HG03342 (cell line): Measurements from ENCODE around the gene PSMD8.
A peak's percentile ranks its signal among the peaks of the same experiment; 100 is the strongest.
"Not testable (repeated sequence)": the region's sequence is repeated elsewhere in the genome, so short reads cannot be mapped to it uniquely, and the experiment has no call there.

Source experiments
- ATAC-seq: cut with Tn5 transposase; IDR thresholded peaks from one replicate; pipeline ENCODE4 v1.9.1; 2021; ENCODE audit warnings: mild to moderate bottlenecking, moderate library complexity; ENCODE audit not compliant: unreplicated experiment

The PSMD8 gene

DNA sequence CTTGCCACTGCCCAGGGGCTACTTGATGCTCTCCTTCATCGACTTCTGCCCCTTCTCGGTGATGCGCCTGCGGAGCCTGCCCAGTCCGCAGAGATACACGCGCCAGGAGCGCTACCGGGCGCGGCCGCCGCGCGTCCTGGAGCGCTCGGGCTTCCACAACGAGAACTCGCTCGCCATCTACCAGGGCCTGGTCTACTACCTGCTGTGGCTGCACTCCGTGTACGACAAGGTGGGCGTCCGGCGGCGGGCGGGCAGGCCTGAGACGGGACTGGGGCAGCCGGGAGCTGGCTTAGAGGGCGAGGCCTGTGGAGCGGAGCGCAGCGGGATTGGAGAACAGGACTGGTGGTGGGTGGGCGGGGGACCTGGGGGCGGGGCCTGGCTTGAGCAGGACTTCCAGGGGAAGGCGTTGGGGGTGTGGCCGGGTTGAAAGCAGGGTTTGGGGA, 12.7 kb upstream of the PSMD8 start:
- ATAC-seq: peak; percentile 60

DNA sequence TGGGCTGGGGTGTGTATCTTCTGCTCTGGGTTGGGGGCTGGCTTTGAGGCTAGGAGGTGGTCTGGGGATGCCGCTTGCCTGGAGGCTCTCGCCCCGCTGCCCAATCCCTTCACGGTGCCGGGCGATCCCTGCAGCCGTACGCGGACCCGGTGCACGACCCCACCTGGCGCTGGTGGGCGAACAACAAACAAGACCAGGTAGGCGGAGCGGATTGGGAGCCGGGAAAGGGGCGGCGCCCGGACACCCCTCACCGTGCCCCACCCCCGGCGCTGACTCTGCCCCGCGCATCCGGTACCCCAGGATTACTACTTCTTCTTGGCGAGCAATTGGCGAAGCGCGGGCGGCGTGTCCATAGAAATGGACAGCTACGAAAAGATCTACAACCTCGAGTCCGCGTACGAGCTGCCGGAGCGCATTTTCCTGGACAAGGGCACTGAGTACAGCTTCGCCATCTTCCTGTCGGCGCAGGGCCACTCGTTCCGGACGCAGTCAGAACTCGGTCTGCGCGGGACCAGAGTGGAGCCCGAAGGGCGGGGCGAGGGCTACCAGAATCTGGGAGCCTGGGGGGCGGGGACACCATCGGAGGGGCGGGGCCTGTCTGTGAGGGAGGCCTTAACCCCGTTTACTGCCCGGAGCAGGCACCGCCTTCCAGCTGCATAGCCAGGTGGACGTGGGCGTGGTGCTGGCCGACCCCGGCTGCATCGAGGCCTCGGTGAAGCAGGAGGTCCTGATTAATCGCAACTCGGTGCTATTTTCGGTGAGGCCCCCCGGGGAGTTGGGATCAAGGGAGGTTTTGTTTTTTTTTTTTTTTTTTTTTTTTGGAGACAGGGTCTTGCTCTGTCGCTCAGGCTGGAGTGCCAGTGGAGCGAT, 12.1 kb upstream of the PSMD8 start:
- peak; percentile 40 for ATAC-seq

DNA sequence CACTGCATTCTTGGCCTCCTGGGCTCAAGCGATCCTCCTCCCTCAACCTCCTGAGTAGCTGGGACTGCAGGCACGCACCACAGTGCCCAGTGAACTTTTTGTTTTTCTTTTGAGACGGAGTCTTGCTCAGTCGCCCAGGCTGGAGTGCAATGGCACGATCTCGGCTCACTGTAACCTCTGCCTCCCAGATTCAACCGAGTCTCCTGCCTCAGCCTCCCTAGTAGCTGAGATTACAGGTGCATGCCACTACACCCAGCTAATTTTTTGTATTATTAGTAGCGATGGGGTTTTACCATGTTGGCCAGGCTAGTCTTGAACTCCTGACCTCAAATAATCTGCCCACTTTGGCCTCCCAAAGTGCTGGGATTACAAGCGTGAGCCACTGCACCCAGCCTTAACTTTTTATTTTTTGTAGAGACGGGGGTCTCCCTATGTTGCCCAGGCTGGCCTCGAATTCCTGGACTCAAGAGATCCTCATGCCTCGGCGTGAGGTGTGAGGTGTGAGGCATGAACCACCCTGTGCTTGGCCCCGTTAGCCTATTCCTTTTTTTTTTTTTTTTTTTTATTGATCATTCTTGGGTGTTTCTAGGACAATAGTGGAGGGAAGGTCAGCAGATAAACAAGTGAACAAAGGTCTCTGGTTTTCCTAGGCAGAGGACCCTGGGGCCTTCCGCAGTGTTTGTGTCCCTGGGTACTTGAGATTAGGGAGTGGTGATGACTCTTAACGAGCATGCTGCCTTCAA, 11.3 kb upstream of the PSMD8 start:
- not testable (repeated sequence) for ATAC-seq

DNA sequence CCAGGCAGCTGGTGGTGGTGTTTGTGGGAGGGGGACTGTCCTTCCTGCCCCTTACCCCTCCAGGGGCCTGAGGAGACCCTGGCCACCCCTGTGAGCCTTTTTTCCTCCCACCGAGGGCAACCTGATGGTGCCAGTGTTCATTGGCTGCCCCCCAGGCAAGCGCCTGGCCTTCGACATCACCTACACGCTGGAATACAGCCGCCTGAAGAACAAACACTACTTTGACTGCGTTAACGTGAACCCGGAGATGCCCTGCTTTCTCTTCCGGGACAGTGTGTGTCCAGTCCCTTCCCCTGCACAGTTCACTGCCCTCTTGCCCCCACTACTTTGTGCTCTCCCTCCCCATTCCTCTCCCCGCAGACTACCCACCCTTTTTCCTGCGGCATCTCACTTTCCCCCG, 7.3 kb upstream of the PSMD8 start:
- ATAC-seq: no peak

DNA sequence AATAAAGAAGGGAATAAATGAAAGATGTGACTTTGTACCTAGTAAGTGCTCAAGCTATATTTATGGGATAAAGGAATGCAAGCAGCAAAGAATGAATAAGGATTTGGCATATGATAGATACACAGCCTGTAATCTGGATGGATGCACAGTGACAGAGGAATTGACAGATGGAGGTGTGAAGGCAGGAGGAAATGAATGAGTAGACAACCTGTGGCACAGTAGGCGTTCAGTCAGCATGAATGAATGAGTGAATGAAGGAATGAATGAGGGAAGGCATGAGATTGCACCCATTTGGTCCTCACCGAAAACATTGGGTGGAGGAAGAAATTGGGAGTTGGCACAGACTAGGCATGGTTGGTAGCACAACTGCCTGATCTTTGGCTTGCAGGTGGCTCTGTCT, 4.8 kb upstream of the PSMD8 start:
- ATAC-seq: no peak

DNA sequence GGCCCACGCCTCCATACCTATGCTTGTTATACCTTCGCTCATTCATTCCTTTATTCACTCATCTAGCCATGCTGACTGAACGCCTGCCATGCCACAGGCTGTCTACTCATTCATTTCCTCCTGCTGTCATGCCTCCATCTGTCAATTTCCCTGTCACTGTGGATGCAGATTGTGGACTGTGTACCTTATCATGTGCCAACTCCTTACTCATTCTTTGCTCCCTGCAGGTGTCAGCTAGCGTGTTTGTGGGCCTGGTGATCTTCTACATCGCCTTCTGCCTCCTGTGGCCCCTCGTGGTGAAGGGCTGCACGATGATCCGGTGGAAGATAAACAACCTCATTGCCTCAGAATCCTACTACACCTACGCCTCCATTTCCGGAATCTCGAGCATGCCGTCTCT, 4.1 kb upstream of the PSMD8 start:
- ATAC-seq: no peak

DNA sequence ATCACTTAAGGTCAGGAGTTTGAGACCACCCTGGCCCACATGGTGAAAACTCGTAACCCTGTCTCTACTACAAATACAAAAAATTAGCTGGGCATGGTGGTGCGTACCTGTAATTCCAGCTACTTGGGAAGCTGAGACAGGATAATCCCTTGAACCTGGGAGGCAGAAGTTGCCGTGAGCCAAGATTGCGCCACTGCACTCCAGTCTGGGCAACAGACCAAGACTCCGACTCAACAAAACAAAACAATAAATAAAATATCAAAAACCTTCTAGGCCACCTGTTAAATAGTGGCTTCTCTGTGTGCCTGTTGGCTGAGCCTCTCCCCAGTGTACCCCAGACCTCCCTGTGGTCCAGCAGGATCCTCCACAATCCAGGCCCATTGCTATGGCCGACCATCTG, 3.3 kb upstream of the PSMD8 start:
- ATAC-seq: no peak

DNA sequence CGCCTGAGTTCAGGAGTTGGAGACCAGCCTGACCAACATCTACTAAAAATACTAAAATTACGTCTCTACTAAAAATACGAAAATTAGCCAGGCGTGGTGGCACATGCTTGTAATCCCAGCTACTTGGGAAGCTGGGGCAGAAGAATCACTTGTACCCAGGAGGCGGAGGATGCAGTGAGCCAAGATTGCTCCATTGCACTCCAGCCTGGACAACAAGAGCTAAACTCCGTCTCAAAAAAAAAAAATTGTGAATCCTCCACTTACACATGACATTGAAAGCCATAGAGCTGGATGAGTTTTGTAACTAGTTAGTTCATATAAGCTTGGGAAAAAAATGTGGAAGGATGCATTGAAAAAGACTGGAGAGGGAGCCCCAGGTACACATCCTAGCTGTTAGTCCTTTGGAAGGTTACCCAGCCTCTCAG, 452 bp upstream of the PSMD8 start:
- ATAC-seq: no peak

DNA sequence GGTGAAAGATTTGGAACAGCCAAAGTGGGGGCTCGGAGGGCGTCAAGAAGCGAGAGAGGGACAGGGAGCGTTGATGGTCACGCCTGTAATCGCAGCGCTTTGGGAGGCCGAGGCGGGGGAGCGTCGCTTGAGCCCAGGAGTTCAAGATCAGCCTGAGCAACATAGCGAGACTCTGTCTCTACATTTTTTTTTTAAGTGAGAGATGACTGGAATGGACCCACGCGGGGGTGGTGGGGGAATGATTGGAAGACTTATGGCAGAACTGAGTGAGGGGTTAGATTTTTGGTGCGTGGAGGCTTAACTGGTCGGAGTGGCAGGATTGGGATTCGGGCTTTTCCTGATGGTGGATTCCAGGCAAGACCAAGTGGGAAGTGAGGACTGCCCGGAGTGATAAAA, 725 bp downstream of the PSMD8 start:
- no peak for ATAC-seq

DNA sequence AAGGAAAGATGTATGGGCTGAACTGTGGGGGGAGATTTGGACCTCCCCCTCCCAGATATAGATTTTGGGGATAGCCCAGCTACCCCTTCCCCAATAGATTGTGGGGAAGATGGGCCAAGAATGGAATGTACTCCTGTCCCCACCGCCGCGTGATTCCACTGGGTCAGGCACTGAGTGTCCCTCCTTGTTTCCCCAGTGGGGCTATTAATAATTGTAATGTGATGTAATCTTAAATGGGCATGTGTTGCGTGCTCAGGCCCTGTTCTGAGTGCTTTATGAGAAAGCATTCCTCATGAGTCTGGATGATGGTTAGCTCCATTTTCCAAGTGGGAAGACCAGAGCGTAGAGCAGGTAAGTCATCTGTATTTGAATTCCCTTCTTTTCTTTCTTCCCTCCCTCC, 1.4 kb downstream of the PSMD8 start:
- ATAC-seq: no peak

DNA sequence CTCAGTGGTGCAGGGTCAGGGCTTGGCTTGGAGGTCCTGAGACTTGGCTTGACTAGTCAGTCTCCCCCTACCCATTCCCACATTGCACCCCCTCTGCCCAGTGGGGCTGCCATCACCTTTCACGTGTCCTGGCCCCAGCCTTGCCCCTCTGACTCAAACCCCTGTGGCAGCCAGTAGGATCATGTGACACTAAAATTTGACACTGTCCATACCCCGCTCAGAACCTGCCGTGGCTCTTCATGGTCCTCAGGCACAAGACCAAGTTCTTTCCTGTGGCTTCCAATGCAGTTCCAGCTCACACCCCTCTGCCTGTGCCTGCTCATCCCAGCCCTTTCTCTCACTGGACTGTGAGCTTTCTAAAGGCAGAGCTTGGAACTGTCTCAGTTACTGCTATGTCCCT, 2.2 kb downstream of the PSMD8 start:
- no peak for ATAC-seq

DNA sequence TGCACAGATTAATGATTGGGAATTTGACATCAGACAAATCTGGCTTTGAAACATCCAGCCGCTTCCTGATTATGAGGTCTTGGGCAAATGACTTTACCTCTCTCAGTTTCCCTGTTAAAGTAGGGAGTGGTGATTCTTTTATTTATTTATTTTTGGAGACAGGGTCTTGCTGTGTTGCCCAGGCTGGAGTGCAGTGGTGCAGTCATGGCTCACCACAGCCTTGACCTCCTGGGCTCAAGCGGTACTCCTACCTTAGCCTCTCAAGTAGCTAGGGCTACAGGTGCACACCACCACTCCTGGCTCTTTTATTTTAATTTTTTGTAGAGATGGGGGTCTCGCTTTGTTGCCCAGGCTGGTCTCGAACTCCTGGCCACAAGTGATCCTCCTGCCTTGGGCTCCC, 2.7 kb downstream of the PSMD8 start:
- ATAC-seq: no peak

DNA sequence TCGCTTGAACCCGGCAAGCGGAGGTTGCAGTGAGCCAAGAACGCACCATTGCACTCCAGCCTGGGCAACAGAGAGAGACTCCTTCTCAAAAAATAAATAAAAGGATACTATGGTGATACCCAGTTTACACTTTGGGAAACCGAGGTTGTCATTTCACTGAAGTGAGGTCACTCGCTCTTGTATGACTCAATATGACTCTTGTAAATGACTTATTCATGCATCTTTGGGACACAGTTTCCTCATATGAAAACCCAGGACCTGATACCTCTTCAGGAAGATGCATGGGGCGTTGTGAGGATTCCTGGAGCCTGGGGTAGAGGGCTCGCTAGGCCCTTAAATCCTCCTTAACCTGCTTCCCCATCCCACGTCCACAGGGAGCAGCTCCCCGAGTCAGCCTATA, 4.5 kb downstream of the PSMD8 start:
- no peak for ATAC-seq

DNA sequence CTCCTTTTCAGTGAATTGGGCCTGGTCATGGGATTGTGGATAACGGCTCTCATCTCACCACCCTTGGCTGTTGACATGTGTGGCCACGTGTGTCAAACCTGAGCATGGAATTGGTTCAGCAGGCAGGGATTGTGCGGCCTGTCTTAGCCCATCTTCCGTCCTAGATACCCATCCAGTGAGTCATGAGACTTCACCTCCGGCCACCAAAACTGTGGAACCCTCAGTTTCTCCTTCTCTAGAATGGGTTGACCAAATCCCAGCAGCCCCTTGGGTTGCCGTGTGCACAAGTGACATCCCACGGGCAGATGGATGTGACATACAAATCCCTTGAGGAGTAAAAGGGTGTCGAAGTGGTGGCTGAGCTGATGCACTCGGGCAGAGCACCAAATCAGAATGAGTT, 6.8 kb downstream of the PSMD8 start:
- ATAC-seq: no peak

DNA sequence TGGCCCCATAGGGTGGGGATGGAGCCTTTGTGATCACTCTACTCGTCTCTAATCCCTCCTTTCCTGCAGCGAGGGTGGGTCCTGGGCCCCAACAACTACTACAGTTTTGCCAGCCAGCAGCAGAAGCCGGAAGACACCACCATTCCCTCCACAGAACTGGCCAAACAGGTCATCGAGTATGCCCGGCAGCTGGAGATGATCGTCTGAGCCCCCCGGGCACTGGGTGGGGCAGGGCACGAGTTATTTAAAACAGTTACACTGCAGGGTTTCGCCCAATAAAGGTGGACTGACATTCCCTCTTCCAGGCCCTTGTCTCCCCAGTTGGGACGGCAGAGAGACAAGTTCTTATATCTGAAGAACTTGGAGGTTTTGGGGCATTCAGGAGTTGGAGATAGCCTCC, 8.8 kb downstream of the PSMD8 start:
- no peak for ATAC-seq

DNA sequence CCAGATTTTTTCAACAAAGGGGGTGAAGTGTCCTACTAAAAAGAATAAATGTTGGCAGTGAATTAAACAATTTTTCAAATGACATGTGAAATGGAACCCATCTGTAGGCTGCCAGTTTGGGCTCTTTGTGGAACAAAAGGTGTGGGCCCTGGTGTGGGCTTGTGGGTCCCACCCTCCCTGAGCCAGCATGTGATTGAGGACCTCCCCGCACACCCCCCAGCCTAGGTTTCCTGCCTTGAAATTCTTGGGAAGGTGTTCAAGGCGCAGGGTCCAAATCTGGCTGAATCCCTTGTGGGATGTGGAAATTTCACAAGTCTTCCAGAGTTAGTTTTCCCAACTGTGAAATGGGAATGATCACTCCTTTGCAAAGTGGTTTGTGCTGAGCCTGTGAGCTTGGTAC, 9.4 kb downstream of the PSMD8 start:
- ATAC-seq: no peak

DNA sequence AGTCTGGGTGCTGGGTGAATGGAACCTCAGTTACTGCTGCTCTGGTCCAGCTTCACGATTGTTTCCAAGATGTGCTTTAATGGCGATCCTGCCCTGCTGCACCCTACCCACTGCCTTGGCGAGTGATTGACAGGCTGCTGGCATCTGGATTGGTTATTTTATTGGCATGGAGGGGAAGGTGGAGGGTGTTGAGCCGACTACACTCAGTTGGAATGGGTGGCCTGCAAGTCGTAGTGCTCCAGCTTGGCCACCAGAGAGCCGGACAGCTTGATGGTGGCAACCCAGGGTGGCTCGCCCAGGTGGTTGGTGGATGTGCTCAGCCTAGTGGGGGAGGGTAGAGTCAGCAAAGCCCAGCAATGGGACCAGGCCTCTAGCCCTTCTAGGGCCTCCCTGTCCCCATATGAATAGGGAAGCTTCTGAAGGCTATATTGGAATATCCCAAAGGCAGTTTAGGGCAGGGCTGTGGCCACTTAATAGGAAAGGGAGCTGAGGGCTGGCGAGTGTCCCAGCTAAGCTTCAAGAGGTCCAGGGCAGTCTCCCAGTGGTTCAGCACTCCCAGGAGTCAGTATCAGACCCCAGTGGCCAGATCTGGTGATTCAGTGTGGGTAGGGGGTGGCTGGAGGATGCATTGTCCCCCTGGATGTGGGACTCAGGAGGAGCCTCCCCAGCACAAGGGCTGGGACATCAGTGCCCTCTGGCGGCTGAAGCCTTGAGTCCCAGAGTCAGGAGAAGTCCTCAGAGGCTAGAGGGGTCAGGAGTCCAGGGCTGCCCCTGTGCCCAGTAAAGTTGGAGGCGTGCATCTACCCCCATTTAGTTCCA, 10.0 kb downstream of the PSMD8 start:
- ATAC-seq: no peak

DNA sequence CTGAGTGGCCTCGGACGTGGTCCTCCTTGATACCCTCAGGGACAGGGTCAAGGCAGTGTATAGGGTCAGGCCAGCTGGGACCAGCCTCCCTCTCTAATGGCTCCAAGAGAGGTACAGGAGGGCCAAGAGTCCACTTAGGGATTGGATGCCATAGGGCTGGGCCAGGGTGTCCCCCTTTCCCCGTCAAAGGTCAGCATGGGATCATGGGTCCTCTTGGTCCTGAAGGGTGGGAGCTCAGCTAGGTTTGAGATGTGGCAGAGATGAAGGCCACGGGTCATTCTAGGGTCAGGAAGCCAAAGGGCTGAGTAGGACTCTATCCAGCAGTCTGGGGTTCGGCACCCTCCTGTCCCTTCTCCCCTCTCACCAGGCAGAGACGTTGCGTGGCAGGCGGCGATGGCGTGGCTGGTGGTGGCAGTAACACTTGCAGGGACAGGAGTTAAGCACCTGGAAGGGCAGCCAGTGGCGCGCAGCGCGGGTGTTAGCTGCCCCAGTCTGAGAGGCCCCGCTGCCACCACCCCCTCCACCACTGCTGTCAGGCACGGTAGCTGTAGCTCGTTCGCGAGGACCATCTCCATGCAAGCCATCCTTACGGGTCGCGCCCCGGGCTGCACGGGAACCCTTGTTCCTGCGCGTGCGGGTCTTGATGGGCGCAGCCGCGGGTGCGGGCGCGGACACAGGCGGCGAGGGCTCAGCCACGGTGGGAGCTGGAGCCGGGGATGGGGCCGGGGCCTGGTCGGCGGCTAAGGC, 10.9 kb downstream of the PSMD8 start:
- no peak for ATAC-seq

DNA sequence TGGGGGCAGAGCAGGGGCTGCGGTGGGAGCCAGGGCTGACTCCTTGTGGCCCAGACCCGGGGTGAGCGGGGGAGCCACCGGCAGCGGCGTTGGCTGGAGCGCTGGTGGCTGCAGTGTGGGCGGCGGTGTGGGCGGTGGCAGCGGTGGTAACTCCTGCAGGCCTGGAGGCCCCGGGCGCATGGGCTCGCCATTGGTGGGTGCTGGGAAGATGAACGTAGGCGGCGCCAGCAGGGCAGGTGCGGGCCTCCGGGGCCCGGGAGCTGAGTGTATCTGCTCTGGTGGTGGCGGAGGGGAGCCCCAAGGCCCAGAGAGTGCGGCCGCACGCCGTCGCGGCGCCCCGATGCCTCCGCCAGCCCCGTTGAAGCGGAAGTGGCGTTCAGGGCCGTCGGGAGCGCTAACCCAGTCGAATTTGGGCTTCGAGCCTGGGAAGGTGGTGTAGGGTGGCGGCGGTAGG, 11.5 kb downstream of the PSMD8 start:
- ATAC-seq: no peak

DNA sequence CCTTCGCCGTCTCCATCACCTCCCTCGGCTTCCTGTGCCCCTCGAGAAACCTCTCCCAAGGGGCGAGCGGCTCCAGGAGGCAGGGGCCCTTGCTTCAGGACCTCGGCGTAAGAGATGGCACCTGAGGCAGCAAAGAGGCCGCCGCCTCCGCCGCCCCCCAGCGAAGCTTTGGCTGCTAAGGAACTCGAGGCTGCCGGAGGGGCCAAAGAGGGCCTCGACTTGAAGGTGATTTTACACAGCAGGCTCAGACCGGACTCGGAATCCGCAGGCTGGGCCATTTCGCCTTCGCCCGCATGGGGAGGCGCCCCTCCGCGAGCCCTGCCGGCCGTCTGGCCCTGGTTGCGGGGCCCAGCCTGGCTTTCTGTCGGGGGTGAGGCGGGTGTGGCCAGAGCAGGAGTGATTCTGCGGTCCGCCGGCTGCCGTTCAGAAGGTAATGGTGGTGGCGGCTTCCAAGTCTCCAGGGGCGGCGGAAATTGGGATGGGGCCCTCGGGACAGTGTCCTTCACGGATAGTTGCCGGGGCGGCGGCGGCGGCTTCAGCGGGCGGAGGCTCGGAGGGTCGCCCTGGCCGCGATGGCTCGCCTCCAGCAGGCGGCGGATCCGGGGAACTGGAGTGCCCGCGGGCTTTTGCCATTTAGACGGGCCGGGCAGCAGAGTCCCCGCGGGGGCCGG, 12.1 kb downstream of the PSMD8 start:
- no peak for ATAC-seq
